HCT116 (cell line): ENCODE measurements around the gene HS6ST3. TPM values are rescaled to one million over a fixed set of nuclear protein-coding genes. Genes with fewer than 3 reads are reported as not detected.

Experiments
- ATAC-seq: fragments of 200-7000 bp; cut with Tn5 transposase; 2 replicates; pipeline ENCODE4 v1.9.1; 2020; ENCODE audit warnings: mild to moderate bottlenecking, moderate library complexity
- BruUV-seq: library from RNA; stranded (reverse); fragments of 400-500 nt; replicated peaks from 2 replicates; lab custom pipeline; 2021; lab: Mats Ljungman, UMichigan
- CTCF ChIA-PET: fragments of 300-600 bp; sonication (Branson Sonifier 250); formaldehyde crosslinking; loops from one replicate; lab custom pipeline; 2021; ENCODE audit warnings: antibody characterized with exemption; lab: Charles Lee
- POLR2A ChIA-PET: fragments of 300-600, 350-600 bp; sonication (Branson Sonifier 250); formaldehyde crosslinking; loops from one replicate; lab custom pipeline; 2021; ENCODE audit warnings: antibody characterized with exemption; lab: Charles Lee
- RAD21 ChIA-PET, 2 experiments: fragments of 300-600 bp; sonication (Branson Sonifier 250); formaldehyde crosslinking; loops; one replicate each; lab custom pipeline; 2023; ENCODE audit warnings: low total read pairs in 2 of 2; ENCODE audit not compliant: uncharacterized antibody in 2 of 2, unreplicated experiment in 2 of 2, low non-redundant PET in 1 of 2; lab: Charles Lee
- DNase-seq: peaks from one replicate; pipeline ENCODE4 v3.0.0-alpha.2; 2010; ENCODE audit warnings: low read depth, low spot score
- H2AFZ ChIP-seq: fragments of 200-600 bp; shearing (Covaris generic), sonication (generic); 2 replicates; pipeline ENCODE4 v1.6.1; 2017; ENCODE audit warnings: low read depth, mixed run types, mixed read lengths, antibody characterized with exemption, low read length; ENCODE audit not compliant: poor library complexity, severe bottlenecking
- H3K27ac ChIP-seq: 2 replicates; pipeline ENCODE4 v1.5.1; 2012; ENCODE audit warnings: low read depth, low read length
- H3K27me3 ChIP-seq: fragments of 200-600 bp; sonication (generic); 2 replicates; pipeline ENCODE4 v1.6.1; 2016; ENCODE audit warnings: mixed run types, low read length, mixed read lengths; ENCODE audit not compliant: insufficient read depth
- H3K36me3 ChIP-seq, 2 experiments: fragments of 200-500 bp in 1 of 2; fragments of 200-600 bp in 1 of 2; sonication (Bioruptor generic) in 1 of 2; sonication (generic) in 1 of 2; 2 replicates each; pipeline versions ENCODE4 v1.5.1 to v1.6.1; 2014 to 2016; ENCODE audit warnings: low read length in 2 of 2, inconsistent platforms in 1 of 2, mixed read lengths in 1 of 2, mixed run types in 1 of 2; ENCODE audit not compliant: insufficient read depth in 2 of 2, control insufficient read depth in 1 of 2
- H3K4me1 ChIP-seq, 2 experiments: fragments of 200-600 bp in 1 of 2; sonication (generic) in 1 of 2; 2 replicates each; pipeline versions ENCODE4 v1.5.1 to v1.6.1; 2012 to 2017; ENCODE audit warnings: low read length in 2 of 2, inconsistent platforms in 1 of 2, mild to moderate bottlenecking in 1 of 2, mixed read lengths in 1 of 2, mixed run types in 1 of 2, moderate library complexity in 1 of 2; ENCODE audit not compliant: insufficient read depth in 2 of 2, control insufficient read depth in 1 of 2
- H3K4me2 ChIP-seq: fragments of 200-600 bp; sonication (generic); 2 replicates; pipeline ENCODE4 v1.6.1; 2017; ENCODE audit warnings: mixed run types, low read length, mixed read lengths
- H3K4me3 ChIP-seq, 2 experiments: fragments of 200-600 bp in 1 of 2; sonication (generic) in 1 of 2; replicated peaks in 1 of 2; 2 replicates each; pipeline ENCODE4 v1.5.1; 2011 to 2016; ENCODE audit warnings: low read length in 2 of 2, control low read depth in 1 of 2, low read depth in 1 of 2, mild to moderate bottlenecking in 1 of 2, mixed read lengths in 1 of 2, mixed run types in 1 of 2
- H3K79me2 ChIP-seq: fragments of 200-600 bp; sonication (generic); 2 replicates; pipeline ENCODE4 v1.6.1; 2017; ENCODE audit warnings: mild to moderate bottlenecking, mixed run types, low read length, moderate library complexity, mixed read lengths; ENCODE audit not compliant: insufficient read depth
- H3K9ac ChIP-seq: fragments of 200-600 bp; sonication (generic); 2 replicates; pipeline ENCODE4 v1.6.1; 2016; ENCODE audit warnings: low read length, mixed read lengths
- H3K9me2 ChIP-seq: fragments of 200-600 bp; sonication (generic), shearing (Covaris generic); 2 replicates; pipeline ENCODE4 v1.6.1; 2017; ENCODE audit warnings: mixed run types, mild to moderate bottlenecking, moderate library complexity; ENCODE audit not compliant: insufficient read depth
- H3K9me3 ChIP-seq, 2 experiments: fragments of 200-500 bp in 1 of 2; fragments of 200-600 bp in 1 of 2; sonication (Bioruptor generic) in 1 of 2; sonication (generic) in 1 of 2; 2 replicates each; pipeline ENCODE4 v1.6.1; 2014 to 2017; ENCODE audit warnings: low read length in 2 of 2, mixed read lengths in 2 of 2, inconsistent platforms in 1 of 2, low read depth in 1 of 2, mild to moderate bottlenecking in 1 of 2, mixed run types in 1 of 2, moderate library complexity in 1 of 2; ENCODE audit not compliant: control insufficient read depth in 1 of 2, insufficient read depth in 1 of 2
- H4K20me1 ChIP-seq: fragments of 200-600 bp; sonication (generic), shearing (Covaris generic); 2 replicates; pipeline ENCODE4 v1.6.1; 2017; ENCODE audit warnings: mixed run types, mild to moderate bottlenecking, moderate library complexity; ENCODE audit not compliant: insufficient read depth
- CBX3 ChIP-seq: IDR thresholded peaks from 2 replicates; pipeline ENCODE4 v1.6.1; 2012; ENCODE audit warnings: low read depth
- CEBPB ChIP-seq: IDR thresholded peaks from 2 replicates; pipeline ENCODE4 v1.6.1; 2012; ENCODE audit warnings: low read depth
- EGR1 ChIP-seq: IDR thresholded peaks from 2 replicates; pipeline ENCODE4 v1.6.1; 2012; ENCODE audit warnings: low read depth
- ELF1 ChIP-seq: IDR thresholded peaks from 2 replicates; pipeline ENCODE4 v1.6.1; 2012; ENCODE audit warnings: low read depth, borderline replicate concordance
- FOSL1 ChIP-seq: IDR thresholded peaks from 2 replicates; pipeline ENCODE4 v1.6.1; 2012; ENCODE audit warnings: low read depth
- JUND ChIP-seq: IDR thresholded peaks from 2 replicates; pipeline ENCODE4 v1.6.1; 2012
- POLR2A ChIP-seq: IDR thresholded peaks from 2 replicates; pipeline ENCODE4 v1.7.0; 2011; ENCODE audit warnings: borderline replicate concordance; ENCODE audit not compliant: insufficient read depth, insufficient read length; ENCODE audit errors: extremely low read depth
- SIN3A ChIP-seq: IDR thresholded peaks from 2 replicates; pipeline ENCODE4 v1.6.1; 2012; ENCODE audit warnings: low read depth
- SP1 ChIP-seq: IDR thresholded peaks from 2 replicates; pipeline ENCODE4 v1.6.1; 2012; ENCODE audit warnings: low read depth
- TCF7L2 ChIP-seq: IDR thresholded peaks from 2 replicates; pipeline ENCODE4 v1.7.0; 2011; ENCODE audit warnings: borderline replicate concordance, inconsistent platforms; ENCODE audit not compliant: insufficient read depth, insufficient read length; ENCODE audit errors: extremely low read depth
- YY1 ChIP-seq: IDR thresholded peaks from 2 replicates; pipeline ENCODE4 v1.6.1; 2011; ENCODE audit warnings: low read length, low read depth, moderate library complexity, mild to moderate bottlenecking; ENCODE audit not compliant: insufficient replicate concordance; ENCODE audit errors: extremely low read depth
- intact Hi-C: fragments of 100-400 bp; cut with micrococcal nuclease; formaldehyde crosslinking; loops from 2 replicates; pipeline ENCODE4 v1.10.0; 2022
- total RNA-seq: library from RNA; stranded (reverse); gene quantifications from one replicate; pipeline ENCODE4 v1.2.1, GENCODE V29; 2021; ENCODE audit not compliant: unreplicated experiment
- TF ChIP-seq, protein P1 (sequence below), 3 experiments: fragments of 200-600 bp in 1 of 3; sonication (generic) in 1 of 3; IDR thresholded peaks in 2 of 3; conservative IDR thresholded peaks in 1 of 3; 2 replicates each; pipeline ENCODE4 v1.5.1; 2012 to 2017; ENCODE audit warnings: low read depth in 2 of 3, low read length in 2 of 3, antibody characterized with exemption in 1 of 3, borderline replicate concordance in 1 of 3, control low read depth in 1 of 3, mild to moderate bottlenecking in 1 of 3, mixed read lengths in 1 of 3, mixed run types in 1 of 3, moderate library complexity in 1 of 3; ENCODE audit not compliant: insufficient read depth in 1 of 3
- TF ChIP-seq, protein P2 (sequence below): IDR thresholded peaks from 2 replicates; pipeline ENCODE4 v1.6.1; 2012

HS6ST3 gene
- total RNA-seq, 1 experiment from 2014 or later = 0.10 TPM

- H3K27ac ChIP-seq = no peak overlapping the region
- ChIA-PET POLR2A (no interaction called here), RAD21 (no interaction called here), CTCF (no interaction called here)
- H3K36me3 ChIP-seq = no peaks in the 10 kb centered on the region
- TF ChIP-seq POLR2A (no peak), CEBPB (no peak), EGR1 (no peak), CBX3 (no peak)
- TF ChIP-seq, protein P1, sequence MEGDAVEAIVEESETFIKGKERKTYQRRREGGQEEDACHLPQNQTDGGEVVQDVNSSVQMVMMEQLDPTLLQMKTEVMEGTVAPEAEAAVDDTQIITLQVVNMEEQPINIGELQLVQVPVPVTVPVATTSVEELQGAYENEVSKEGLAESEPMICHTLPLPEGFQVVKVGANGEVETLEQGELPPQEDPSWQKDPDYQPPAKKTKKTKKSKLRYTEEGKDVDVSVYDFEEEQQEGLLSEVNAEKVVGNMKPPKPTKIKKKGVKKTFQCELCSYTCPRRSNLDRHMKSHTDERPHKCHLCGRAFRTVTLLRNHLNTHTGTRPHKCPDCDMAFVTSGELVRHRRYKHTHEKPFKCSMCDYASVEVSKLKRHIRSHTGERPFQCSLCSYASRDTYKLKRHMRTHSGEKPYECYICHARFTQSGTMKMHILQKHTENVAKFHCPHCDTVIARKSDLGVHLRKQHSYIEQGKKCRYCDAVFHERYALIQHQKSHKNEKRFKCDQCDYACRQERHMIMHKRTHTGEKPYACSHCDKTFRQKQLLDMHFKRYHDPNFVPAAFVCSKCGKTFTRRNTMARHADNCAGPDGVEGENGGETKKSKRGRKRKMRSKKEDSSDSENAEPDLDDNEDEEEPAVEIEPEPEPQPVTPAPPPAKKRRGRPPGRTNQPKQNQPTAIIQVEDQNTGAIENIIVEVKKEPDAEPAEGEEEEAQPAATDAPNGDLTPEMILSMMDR (IDR thresholded peaks at IDR 0.05 in 2 of 3, conservative IDR thresholded peaks at IDR 0.05 in 1 of 3; ENCODE audit: borderline replicate concordance in 1 of 3, insufficient read depth in 1 of 3, low read depth in 2 of 3, low read length in 2 of 3) = no peak
- TF ChIP-seq, protein P2, sequence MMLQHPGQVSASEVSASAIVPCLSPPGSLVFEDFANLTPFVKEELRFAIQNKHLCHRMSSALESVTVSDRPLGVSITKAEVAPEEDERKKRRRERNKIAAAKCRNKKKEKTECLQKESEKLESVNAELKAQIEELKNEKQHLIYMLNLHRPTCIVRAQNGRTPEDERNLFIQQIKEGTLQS = no peak
- H3K9me3 ChIP-seq = no peaks in the 10 kb centered on the region
- no peak for DNase-seq
- H2AFZ ChIP-seq = no peak overlapping the region
- peaks cover 29% of the 10 kb centered on the region for H3K27me3 ChIP-seq
- no peaks in the 10 kb centered on the region; the same call in 1 of the 2 replicates for H3K9me2 ChIP-seq
- H3K9ac ChIP-seq = no peak overlapping the region
- ATAC-seq = no peak
- intact Hi-C loops = no loop called here
- BruUV-seq = no TSS peak
- H3K4me2 ChIP-seq = no peak overlapping the region
- H4K20me1 ChIP-seq = no peaks in the 10 kb centered on the region
- H3K79me2 ChIP-seq = no peaks in the 10 kb centered on the region
- no peak overlapping the region for H3K4me3 ChIP-seq
- H3K4me1 ChIP-seq = no peaks in the 10 kb centered on the region
Observed at GRCh38 chr13:96193728-96194310, 103.9 kb downstream of the HS6ST3 start.

DNA sequence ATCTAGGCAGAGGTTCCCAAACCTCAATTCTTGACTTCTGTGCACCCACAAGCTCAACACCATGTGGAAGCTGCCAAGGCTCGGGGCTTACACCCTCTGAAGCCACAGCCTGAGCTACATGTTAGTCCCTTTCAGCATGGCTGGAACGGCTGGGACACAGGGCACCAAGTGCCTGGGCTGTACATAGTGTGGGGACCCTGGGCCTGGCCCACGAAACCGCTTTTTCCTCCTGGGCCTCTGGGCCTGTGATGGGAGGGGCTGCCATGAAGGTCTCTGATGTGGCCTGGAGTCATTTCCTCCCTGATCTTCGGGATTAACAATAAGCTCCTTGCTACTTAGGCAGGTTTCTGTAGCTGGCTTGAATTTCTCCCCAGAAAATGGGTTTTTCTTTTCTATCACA lies 108.1 kb downstream of the HS6ST3 start:
- Histone ChIP-seq H2AFZ (no peak overlapping the region), H3K4me2 (no peak overlapping the region), H4K20me1 (no peaks in the 10 kb centered on the region), H3K4me3 (no peak overlapping the region), H3K36me3 (no peaks in the 10 kb centered on the region), H3K4me1 (no peaks in the 10 kb centered on the region), H3K79me2 (no peaks in the 10 kb centered on the region), H3K9me3 (no peaks in the 10 kb centered on the region), H3K27me3 (peaks cover 30% of the 10 kb centered on the region), H3K9me2 (no peaks in the 10 kb centered on the region; the same call in 1 of the 2 replicates), H3K27ac (no peak overlapping the region), H3K9ac (no peak overlapping the region)
- DNase-seq = no peak
- ChIA-PET POLR2A (no interaction called here), CTCF (no interaction called here), RAD21 (no interaction called here)
- intact Hi-C loops = no loop called here
- no peak for ATAC-seq
- no TSS peak for BruUV-seq
- TF ChIP-seq, protein P1 (IDR thresholded peaks at IDR 0.05 in 2 of 3, conservative IDR thresholded peaks at IDR 0.05 in 1 of 3; ENCODE audit: borderline replicate concordance in 1 of 3, insufficient read depth in 1 of 3, low read depth in 2 of 3, low read length in 2 of 3) = no peak
- TF ChIP-seq TCF7L2 (no peak), JUND (no peak), SP1 (no peak), YY1 (no peak), SIN3A (no peak), CBX3 (no peak), EGR1 (no peak), POLR2A (no peak), ELF1 (no peak), FOSL1 (no peak)
